ENCODE results near the gene ERN1. TPM values are rescaled to one million over a fixed set of nuclear protein-coding genes. Genes with fewer than 3 reads are reported as not detected.

ERN1 gene
- total RNA-seq, 4 donors from 2014 or later, result 17.2 to 30.0 (median 24.0) TPM

DNA sequence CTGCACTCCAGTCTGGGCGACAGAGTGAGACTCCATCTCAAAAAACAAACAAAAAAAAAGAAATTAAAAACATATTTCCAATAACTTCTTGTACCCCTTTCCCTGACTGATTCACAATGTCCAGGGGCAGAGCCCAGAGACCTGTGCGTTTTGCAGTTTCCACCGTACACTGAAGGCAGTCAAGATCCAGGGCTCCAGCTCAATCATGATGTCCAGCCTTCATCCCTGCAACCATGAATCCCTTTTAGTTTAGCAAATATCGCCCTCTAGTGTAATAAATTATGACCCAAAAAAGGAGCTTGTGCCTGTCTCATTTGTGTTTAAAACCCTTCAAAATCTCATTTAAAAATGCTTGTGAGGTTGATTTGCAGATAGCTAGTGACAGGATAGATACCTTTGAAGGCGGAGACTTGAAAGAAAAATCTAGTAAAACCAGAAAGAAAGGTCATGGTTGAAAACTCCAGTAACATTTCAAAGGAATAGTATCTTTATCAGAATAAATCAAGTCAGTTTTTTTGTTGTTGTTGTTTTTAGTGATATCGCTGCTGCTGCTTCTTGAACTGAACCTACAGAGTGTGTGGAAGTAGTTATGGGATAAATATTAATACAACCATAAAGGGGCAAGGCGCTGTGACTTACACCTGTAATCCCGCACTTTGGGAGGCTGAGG is 3.7 kb upstream of the ERN1 start:
- H3K4me3 ChIP-seq, result no peak overlapping the region

DNA sequence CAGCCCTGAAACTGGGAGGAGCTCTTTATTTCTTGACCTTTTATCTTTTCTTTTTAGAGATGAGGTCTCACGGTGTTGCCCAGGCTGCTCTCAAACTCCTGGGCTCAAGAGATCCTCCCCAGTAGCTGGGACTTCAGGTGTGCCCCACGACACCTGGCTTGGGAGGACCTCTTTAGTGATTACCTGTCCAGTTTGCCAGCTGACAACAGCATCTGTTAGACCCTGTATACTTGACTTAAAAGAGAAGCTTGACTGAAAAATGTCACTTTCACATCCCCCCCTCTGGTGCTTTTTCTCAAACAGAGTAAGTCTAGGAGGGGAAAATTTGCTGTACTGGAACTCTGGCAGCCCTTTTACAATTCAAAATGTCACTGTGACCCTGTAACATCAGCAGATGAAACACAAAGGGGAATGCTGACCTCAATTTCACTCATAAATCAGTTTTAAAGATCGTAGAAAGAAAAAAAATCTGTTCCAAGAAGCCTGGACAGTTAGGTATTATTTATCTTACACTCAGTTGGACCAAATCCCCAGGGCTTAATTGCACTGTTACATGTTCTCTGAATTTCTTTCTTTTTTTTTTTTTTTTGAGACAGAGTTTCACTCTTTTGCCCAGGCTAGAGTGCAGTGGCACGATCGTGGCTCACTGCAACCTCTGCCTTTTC is 1.8 kb upstream of the ERN1 start:
- DNase-seq, result no peak
- Histone ChIP-seq H3K4me1 (peaks cover 0 to 28% (median 3%) of the 10 kb centered on the region in 4 donors), H3K4me3 (no peak overlapping the region), H3K36me3 (no peaks in the 10 kb centered on the region), H3K27me3 (no peaks in the 10 kb centered on the region), H3K9me3 (no peaks in the 10 kb centered on the region), H3K27ac (peak overlapping the region in 1 of 4 donors; percentile 93)
- no peak for TF ChIP-seq POLR2A (IDR thresholded peaks at IDR 0.05)
- TF ChIP-seq CTCF (IDR thresholded peaks at IDR 0.05), result no peak

More for the DNA sequence above, 3.7 kb upstream of the ERN1 start:
- no peaks in the 10 kb centered on the region for H3K36me3 ChIP-seq
- TF ChIP-seq POLR2A (IDR thresholded peaks at IDR 0.05) (no peak), CTCF (IDR thresholded peaks at IDR 0.05) (peak; percentile 43 to 87 (median 81))
- DNase-seq, result peak in 1 of 3 donors; percentile 61
- peaks cover 0 to 15% (median 2%) of the 10 kb centered on the region in 4 donors for H3K4me1 ChIP-seq
- no peak overlapping the region for H3K27ac ChIP-seq
- no peaks in the 10 kb centered on the region for H3K27me3 ChIP-seq
- H3K9me3 ChIP-seq, result no peaks in the 10 kb centered on the region

GRCh38 chr17:64130559-64131001 is 636 bp upstream of the ERN1 start:
- Histone ChIP-seq H3K27me3 (no peaks in the 10 kb centered on the region), H3K4me1 (peaks cover 0 to 28% (median 3%) of the 10 kb centered on the region in 4 donors), H3K4me3 (peak overlapping the region; percentile 88 to 94 (median 90)), H3K36me3 (no peaks in the 10 kb centered on the region), H3K9me3 (no peaks in the 10 kb centered on the region), H3K27ac (peak overlapping the region; percentile 88 to 99 (median 96))
- TF ChIP-seq POLR2A (IDR thresholded peaks at IDR 0.05) (no peak), CTCF (IDR thresholded peaks at IDR 0.05) (peak in 2 of 6 experiments; percentile 2 to 8)
- DNase-seq, result peak in 2 of 3 donors; percentile 62 to 74

DNA sequence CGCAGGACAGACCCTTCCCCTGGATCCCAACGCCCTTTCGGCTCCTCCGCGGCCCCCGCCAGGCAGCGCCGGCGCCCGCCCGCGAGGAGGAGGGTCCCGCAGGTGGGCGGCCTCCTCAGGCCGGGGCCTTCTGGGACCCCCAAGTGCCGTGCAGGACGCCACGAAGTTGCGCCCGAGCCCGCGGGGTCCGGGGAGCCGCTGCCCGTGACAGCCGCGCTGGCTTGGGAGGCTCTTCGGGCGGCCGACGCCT is 504 bp downstream of the ERN1 start:
- no peaks in the 10 kb centered on the region for H3K27me3 ChIP-seq
- H3K36me3 ChIP-seq, result no peaks in the 10 kb centered on the region
- no peaks in the 10 kb centered on the region for H3K9me3 ChIP-seq
- DNase-seq, result no peak
- peak overlapping the region; percentile 88 to 99 (median 96) for H3K27ac ChIP-seq
- peaks cover 0 to 28% (median 3%) of the 10 kb centered on the region in 4 donors for H3K4me1 ChIP-seq
- TF ChIP-seq POLR2A (IDR thresholded peaks at IDR 0.05), result no peak
- TF ChIP-seq CTCF (IDR thresholded peaks at IDR 0.05), result no peak
- peak overlapping the region; percentile 88 to 94 (median 90) for H3K4me3 ChIP-seq

- Histone ChIP-seq H3K4me3 (peak overlapping the region; percentile 88 to 94 (median 90)), H3K4me1 (peaks cover 0 to 28% (median 3%) of the 10 kb centered on the region in 4 donors), H3K27me3 (no peaks in the 10 kb centered on the region), H3K9me3 (no peaks in the 10 kb centered on the region), H3K27ac (peak overlapping the region; percentile 88 to 99 (median 96)), H3K36me3 (no peaks in the 10 kb centered on the region)
- peak in 2 of 3 donors; percentile 66 to 69 for DNase-seq
- no peak for TF ChIP-seq CTCF (IDR thresholded peaks at IDR 0.05)
Measured at GRCh38 chr17:64128787-64129514, 993 bp downstream of the ERN1 start.

All from Peyer's patch (tissue), 4 donors.